ENCODE results near the gene GRM7.
A peak's percentile ranks its signal among the peaks of the same experiment; 100 is the strongest.

Gene GRM7

DNA sequence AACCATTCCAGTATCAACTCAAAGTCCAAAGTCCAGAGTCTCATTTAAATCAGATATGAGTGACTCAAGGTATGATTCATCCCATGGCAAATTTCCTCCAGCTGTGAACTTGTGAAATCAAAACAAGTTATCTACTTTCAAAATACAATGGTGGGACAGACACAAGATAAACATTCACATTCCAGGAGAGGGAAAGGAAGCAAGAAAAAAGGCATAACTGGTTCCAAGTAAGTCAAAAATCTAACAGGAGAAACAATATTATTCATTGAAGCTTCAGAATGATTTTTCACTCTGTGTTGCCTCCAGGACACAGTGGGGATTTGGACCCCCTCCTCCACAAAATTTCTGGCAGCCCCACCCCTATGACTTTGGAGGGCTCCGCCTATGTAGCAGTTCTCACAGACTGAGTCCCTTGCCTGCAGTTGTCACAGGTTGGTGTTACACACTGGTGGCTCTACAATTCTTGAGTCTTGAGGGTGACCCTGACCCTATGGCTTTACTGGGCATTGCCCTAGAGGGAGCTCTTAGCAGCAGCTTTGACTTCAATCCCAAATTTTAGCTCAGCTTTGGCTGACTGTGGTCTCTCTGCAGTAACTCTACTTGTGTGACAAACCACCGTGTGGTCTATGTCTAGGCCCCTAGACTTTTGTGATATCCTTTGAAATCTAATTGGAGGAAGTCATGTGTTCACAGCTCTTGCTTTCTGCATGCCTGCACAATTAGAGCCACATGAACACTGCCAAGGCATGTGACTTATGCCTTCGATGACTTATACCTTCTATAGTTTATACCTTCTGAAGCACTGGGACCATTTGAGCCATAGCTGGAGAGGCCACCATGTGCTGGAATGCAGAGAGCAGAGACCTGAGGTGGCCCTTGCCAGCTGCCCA lies 644.2 kb downstream of the GRM7 start:
- peak; percentile 2 for DNase-seq (ENCODE audit: low read depth)

DNA sequence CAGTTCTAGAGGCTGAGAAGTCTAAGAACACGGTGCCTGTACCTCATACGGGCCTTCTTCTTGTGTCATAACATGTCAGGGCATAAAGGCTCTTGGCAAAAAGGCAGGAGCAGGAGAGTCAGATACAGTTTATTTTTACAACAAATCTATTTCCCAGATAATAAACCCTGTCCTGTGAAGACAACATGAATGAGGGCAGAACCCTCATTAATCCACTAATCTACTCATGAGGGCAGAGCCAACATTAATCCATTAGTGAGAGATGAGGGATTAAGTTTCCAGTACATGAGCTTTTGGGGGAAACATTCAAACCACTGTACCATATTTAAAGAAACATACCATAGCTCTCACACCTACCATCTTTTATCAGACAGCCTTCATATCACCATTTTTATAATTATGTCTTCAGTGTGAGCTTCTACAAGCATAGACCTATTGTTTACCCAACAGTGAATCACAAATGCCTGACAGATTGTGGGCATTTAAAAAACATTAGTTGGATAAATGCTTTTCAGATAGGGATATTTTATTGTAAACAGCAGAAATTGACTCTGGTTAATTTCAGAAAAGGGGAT lies 645.8 kb downstream of the GRM7 start:
- no peak for DNase-seq (ENCODE audit: low read depth)

DNA sequence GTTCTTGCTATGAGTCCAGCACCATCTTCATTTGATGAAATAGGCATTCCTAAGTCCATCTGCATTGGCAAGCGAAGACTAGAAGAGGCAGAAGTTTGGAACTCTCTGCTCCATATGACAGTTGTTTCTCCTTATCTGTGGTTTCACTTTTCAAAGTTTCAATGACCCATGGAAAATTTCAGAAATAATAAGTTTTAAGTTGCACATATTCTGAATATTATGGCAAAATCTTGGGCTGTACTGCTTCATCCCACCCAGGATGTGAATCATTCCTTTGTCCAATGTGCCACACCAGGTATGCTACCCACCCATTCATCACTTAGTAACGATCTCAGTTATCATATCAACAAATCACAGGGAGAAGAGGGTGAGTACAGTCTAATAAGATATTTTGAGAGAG lies 647.9 kb downstream of the GRM7 start:
- no peak for DNase-seq (ENCODE audit: low read depth)

DNA sequence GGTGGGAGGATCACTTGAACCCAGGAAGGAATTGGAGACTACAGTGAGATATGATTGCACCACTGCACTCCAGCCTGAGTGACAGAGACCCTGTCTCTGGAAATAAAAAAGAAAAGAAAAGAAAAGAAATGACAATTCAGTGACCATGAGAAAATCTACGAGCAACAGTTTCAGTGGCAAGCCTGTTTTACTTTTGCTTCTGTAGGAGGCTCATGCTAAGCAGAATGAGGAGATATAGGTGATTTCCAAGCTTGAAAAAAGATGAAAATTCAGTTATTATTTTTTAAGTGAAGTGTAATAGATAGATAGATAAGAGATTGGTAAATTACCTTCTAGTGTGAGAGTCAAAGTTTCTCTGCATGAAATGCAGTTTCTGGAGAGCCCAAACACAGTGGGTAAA lies 651.1 kb downstream of the GRM7 start:
- DNase-seq (ENCODE audit: low read depth), result no peak

DNA sequence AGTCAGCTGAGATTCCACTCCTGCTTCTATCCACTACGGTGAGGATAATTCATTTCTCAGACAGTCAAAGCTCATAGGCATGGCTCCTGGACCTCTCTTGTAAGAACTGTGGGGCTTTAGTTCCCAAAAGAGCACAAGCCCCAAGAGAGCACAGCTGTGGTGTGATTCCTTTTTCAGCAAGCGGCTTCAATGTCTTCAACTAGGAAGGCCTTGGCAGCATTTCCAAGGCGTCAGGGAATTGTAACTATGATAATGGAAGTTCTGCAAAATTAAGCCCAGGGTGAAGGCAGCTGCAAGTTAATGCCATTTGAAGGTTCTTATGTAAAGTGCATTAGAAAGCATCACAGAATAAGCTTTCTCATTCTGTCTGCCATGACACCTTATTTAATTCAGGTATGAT lies 657.1 kb downstream of the GRM7 start:
- DNase-seq (ENCODE audit: low read depth), result no peak

DNA sequence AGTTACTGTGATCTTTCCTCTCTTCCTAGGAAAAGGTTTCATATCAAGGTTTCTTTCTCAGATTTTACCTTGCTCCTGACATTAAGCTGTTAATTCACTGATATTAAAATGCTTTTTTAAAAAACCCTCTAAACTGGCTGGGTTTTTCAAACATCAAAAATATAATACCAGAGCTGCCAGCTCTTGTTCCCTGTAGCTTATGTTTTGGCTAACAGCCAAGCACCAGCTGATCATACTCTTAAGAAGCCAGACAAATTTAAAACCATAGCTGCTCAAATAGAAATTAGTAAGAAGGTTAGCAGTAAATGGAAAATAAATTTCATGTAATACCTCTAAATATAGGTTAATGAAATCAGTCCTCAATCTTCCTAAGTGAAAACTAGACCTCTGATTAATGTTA lies 657.5 kb downstream of the GRM7 start:
- DNase-seq (ENCODE audit: low read depth), result no peak

DNA sequence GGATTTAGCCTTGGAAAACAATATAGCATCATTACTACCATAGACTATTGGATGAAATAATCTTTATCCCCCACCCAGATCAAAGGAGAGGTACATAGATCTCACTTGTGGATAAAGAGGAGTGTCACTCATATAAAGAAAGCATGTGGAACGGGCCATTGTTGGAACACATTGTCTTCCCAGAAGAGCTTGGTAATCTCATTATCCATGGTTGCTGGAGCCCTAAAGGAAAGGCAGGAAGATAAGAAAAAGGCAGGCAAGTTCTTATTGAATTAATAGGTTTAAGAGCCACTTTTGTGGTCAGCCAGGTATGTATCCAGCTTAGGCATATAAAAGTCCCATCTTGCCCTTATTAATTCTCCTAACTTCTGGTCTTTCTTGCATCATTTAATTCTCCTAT lies 659.1 kb downstream of the GRM7 start:
- no peak for DNase-seq (ENCODE audit: low read depth)

DNA sequence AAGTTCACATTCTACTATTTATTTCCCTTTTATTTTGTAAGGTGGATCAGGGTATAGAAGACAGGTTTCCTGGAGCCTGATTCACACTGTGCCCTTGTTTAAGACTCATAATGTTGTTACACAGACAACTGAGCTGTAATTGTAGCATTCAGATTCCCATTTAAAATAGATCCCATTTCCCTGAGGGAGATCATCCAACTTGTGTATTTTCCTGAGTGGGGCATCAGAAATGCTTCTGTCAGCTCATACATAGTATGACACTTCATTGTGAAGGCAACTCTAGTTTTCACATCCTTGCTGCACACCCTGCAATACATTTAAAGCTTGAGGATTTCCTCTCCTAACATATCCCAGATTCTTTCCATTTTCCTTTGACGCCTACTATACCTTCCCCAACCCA lies 659.7 kb downstream of the GRM7 start:
- DNase-seq (ENCODE audit: low read depth), result no peak

DNA sequence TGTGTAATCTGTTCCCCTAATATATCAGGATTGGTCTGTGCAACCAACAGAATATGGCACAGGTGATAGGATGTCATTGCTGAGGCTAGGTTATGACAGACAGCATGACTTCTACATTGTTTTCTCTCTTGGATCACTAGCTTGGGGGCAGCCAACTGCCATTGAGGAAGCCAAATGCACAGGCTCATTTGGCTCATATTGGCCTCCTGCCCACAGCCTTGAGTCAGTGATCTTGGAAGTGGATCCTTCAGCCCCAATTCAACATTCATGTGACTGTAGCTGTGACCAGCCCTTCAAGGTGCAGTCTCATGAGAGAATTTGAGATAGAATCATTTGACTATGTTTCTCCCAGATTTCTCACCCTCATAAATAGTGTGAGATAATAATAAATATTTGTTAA lies 675.6 kb downstream of the GRM7 start:
- no peak for DNase-seq (ENCODE audit: low read depth)

DNA sequence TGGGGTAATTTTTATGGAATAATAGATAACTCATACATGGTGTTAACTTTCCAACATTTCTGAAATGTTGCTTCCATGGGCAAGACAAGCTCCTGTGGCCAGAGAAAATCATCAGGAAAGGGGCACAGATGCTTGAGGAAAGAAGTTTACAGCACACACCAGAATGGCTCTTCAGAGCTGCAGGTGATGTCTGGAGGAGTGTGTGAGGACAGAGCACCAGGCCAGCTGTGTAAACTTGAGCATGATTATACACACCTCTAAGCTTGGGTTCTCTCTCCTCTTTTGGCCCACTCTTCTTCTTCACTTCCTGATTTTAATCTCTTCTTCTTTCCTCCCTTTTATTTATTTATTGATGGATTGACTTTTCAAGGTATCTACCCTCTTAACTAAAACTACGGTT lies 676.0 kb downstream of the GRM7 start:
- DNase-seq (ENCODE audit: low read depth), result no peak

DNA sequence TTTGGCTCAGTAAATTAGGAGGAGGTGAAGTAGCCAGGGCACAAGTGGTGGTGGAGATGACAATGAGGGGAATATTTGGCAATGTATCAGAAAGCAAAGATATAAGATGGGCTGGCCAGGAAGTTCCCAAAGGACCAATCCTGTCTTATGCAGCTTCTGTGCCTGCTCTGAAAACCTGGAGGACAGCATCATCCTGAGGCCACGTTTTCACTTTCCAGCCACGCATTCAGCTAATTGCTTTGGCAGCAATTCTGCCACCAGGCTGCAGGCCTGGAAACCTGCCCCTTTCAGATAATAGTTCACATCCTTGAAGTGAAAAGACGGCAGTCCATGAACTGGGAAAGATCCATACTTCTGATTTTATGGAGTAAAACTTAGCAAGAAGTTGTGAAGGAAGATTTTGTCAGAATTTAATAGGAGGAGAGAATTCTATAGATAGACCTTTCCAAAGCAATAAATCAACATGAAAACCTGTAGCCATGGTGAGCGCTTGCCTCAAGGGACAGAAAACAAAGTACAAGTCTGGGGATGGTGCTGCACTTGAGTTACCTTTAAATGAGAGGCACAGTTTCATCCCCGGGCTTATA lies 682.5 kb downstream of the GRM7 start:
- DNase-seq (ENCODE audit: low read depth), result no peak

DNA sequence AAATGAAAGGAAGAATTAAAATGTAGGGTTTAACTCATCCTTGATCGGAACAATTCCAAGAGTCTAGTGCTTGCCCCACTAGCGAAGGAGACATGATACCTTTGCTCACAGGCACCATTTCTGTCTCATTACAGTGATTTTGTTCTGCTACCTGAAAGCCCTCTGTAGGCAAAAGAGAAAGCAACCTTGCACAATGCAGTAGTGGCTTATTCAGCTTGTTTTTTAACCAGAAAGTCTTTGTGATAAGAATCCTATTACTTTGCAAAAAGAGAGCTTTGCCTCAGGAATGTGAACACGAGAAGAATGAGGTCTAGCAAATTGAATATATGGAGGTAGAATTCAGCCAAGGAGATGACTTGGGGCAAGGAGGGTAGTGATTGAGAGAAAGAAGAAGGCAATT lies 684.4 kb downstream of the GRM7 start:
- no peak for DNase-seq (ENCODE audit: low read depth)

DNA sequence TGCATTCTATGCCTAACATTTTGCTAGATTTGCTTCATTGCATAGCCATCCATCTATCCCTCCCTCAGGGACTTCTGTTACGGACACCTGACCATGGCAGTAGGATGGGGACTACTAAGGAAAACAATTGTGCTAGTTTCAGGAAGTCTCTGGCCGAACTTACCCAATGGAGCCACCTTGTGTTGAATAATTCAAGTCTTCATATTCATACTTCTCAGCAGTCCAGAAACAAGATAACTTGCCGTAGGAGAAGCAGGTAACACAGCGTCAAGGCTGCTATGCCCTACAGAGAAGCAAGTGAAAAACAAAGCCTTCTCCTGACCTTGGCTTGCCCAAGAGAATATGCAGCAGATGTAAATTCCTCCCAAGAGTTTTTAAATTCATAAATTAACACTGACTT lies 685.3 kb downstream of the GRM7 start:
- no peak for DNase-seq (ENCODE audit: low read depth)

DNA sequence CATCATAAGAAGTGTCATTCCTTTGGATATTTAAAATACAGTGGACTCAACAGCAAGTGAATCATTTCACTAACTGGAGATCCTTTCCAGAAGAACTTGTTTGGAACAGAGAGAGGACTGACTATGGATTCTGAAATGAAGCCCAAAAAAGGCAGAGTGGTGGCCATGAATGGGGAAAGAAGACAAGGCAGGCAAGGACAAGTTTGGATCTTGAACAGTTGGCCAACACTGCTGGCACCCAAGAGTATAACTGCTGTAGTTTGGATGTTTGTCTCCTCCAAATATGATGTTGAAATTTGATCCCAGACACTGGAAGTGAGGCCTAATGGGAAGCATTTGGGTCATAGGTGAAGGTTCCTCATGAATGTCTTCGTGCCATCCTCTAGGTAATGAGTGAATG lies 686.9 kb downstream of the GRM7 start:
- DNase-seq (ENCODE audit: low read depth), result no peak

DNA sequence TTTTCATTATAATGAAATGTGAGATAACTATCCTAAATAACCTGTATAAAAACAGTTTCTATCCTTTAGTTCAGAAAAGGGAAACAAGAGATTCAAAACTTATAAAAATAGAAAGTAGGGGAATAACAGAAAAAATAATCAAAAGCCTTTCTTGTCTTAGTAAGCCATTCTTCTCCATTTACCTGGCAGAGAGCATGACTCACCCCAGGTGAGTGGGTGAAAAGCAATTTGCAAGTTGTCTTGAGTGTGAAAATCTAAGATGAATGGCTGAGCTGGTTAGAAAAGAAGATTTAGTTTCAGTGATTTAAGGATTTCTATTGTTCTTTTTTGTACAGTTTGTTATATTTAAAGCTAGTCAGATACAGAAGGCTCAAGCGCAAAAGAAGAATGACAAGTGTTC lies 702.0 kb downstream of the GRM7 start:
- no peak for DNase-seq (ENCODE audit: low read depth)

DNA sequence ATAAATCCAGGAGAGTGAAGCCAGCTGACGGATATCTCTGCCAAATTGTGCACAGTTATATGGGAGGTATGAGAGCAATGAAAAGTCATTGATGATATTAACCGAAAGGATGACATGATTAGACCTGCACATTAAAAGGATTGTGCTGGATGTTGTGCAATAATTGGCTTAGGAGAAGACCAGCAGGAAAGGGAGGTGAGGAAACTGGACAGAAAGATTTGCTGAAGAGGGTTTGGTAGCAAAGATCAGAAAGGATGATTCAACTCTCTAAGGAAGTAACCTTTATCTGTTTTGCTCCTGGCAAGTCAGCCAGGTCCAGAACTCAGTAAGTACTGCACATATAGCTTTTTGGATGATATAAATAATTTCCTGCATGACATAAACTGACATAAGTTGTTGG lies 704.7 kb downstream of the GRM7 start:
- no peak for DNase-seq (ENCODE audit: low read depth)

DNA sequence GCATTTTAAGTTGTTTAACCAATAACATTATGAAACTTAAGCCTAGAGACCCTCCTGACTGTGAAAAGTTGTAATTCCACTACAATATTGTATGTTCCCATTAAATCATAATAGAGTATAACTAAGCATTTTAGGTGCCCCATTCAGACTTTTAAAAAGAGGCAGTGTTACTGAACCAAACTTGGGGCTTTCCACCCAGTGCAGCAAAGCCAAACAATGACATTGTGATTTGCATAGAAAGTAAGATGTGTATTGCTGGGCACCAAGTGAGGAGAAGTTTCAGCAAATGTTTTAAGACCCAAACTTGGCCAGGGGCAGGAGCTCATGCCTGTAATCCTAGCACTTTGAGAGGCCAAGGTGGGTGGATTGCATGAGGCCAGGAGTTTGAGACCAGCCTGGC lies 706.2 kb downstream of the GRM7 start:
- DNase-seq (ENCODE audit: low read depth), result no peak

DNA sequence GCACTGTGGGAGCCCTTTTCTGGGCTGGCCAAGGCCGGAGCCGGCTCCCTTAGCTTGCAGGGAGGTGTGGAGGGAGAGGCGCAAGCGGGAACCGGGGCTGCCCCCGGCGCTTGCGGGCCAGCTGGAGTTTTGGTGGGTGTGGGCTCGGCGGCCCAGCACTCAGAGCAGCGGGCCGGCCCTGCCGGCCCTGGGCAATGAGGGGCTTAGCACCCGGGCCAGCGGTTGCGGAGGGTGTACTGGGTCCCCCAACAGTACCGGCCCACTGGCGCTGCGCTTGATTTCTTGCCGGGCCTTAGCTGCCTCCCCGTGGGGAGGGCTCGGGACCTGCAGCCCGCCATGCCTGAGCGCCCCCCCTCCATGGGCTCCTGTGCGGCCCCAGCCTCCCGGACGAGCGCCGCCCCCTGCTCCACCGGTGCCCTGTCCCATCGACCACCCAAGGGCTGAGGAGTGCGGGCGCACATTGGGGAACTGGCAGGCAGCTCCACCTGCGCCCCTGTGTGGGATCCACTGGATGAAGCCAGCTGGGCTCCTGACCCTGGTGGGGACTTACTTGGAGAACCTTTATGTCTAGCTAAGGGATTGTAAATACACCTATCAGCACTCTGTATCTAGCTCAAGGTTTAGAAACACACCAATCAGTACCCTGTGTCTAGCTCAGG lies 707.7 kb downstream of the GRM7 start:
- no peak for DNase-seq (ENCODE audit: low read depth)

DNA sequence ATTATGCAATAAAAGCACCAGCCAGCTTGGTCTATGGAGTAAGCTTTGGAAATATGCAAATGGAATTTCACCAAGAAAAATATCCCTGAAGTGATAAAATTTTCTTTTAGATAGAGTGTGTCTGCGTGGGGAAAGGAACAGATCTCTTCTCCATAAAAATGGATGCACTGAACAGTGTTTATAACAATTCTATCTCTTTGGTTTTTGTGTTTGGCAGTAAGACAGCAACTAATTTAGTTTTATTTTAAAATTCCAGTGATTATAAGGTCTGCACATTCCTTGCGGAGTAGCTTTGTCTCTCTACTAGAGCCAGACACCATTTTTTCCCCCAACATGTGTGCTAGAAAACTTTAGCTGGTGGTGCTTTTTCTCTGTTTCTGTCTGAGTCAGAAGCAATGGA lies 712.4 kb downstream of the GRM7 start:
- DNase-seq (ENCODE audit: low read depth), result no peak

DNA sequence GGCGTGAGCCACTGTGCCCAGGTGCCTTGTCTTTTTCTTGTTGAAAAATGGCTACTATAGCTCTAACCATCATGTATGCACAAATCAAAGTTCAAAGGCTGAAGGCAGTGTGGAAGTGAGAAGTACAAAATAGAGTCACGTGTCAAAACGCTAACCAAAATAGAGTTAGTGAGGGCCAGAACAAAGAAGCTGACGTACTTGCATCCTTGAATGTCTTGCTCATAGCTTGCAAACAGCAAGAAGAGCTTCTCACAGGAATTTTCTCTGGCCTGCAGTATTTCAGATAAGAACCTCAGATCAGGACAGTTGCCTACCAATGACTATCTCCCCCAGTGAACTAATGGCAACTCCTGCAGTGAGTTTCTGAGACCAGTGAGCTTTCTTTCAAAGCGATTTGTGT lies 713.5 kb downstream of the GRM7 start:
- DNase-seq (ENCODE audit: low read depth), result no peak

DNA sequence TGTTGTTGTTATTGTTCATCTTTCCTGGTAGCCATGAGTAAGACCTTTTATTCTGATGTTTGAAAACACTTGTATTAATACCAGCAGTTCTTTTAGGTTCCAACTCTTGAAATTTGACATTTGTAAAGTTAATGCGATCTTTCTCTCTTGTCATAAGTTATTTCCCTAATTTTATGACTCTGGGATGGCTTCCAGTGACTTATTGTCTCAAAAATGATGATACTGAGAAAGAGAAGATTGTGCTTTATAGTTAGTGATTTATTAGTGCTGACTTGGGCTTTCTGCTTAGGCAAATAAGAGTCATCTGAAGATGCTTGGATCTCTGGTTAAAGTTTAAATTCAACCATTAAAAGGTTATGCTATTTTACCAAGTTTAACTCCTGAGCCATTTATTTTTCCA lies 715.2 kb downstream of the GRM7 start:
- DNase-seq (ENCODE audit: low read depth), result no peak

DNA sequence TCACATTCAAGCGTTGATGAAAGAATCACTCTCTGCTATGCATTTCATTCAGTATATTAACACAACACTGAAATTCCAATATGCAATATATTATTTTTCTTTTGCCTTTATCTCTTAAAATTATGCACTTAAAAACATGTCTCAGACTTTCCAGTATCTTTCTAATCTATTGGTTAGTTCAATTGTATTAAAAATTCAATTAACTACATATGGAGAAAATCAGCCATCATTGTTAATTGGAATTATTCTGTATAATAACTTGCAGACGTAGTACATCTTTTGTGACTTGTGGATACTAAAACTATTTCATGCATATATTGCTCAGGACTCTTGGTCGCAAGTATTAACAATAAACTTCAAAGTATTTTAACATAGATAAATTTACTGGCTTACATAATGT lies 715.6 kb downstream of the GRM7 start:
- no peak for DNase-seq (ENCODE audit: low read depth)

DNA sequence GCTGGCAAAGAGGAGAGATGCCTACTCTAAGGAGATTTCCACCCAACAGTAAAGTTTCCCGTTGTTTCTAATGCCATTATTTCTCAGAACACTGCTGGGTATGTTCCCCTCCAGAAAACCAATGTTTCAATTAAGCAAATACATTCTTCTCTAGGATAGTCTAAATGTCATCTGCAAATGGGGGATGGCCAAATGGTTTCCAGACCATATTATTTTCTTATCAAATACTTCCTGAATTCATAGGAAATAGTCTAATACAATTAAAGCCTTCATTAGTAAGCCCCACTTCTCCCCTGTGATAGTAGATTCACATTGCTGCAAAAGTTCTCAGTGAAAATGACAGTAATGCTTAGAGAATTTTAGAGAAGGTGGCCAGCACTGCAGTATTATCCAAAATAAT lies 716.6 kb downstream of the GRM7 start:
- DNase-seq (ENCODE audit: low read depth), result no peak

Data from ELR (cell line).